Stimulated activated CD8-positive, alpha-beta memory T cell treated with anti-CD3 and anti-CD28 coated beads, Interleukin-4, amount 100 ng/mL, for 24 hours (primary cell): ENCODE data around the gene SNX6.
A peak's percentile ranks its signal among the peaks of the same experiment; 100 is the strongest.
"Not testable (repeated sequence)": the region's sequence is repeated elsewhere in the genome, so short reads cannot be mapped to it uniquely, and the experiment has no call there.

Source experiments
- DNase-seq: peaks from one replicate; pipeline ENCODE4 v3.0.0-alpha.2; 2020; ENCODE audit warnings: low read depth

Gene SNX6

DNA sequence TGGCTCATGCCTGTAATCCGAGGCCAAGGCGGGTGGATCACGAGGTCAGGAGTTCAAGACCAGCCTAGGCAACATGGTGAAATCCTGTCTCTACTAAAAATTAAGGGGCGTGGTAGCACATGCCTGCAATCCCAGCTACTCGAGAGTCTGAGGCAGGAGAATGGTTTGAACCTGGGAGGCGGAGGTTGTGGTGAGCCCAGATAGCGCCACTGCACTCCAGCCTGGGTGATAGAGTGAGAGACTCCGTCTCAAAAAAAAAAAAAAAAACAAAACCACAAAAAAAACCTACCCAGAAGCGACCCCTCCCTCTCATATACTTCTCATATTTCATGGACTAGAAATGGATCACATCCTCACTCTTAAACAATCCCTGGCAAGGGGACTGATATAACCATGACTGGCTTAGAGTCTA is 4.4 kb upstream of the SNX6 start:
- DNase-seq: not testable (repeated sequence)

DNA sequence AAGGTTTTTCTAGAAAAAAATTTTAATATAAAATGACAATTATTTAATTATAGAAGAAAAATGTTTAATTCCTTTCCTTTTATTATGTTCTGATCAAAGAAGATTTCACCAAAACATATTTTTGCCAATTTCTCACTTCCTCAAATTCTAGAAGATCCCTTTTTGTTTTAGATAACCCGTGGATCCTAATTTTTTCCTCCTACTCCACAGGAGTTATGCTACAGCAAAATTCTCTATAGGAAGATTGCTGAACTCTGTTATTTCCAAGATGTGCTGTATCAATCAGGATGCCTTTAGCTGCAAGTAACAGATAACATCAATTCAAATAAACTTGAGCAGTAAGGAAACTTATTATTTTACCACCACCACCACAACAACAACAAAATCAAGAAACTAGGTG is 3.8 kb upstream of the SNX6 start:
- no peak for DNase-seq

DNA sequence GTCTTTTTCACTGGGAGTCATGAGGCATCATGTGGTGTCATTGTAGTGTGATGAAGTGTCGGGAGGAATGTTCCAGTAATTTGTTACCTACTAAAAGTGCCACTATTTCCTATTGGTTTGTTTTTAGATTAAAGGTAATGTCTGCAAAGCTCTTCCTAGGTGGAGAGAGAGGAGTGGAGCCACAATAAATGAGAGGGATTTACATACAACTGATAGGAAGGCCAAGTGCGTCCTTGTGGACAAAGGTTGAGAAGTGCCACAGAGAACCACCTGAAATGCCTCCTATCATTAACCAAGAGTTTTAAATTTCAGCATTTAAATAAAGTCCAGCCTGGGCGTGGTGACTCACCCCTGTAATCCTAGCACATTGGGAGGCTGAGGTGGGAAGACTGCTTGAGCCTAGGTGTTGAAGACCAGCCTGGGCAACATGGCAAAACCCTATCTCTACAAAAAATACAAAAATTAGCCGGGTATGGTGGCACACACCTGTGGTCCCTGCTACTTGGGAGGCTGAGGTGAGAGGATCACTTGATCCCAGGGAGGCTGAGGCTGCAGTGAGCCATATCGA is 2.5 kb upstream of the SNX6 start:
- DNase-seq: no peak

DNA sequence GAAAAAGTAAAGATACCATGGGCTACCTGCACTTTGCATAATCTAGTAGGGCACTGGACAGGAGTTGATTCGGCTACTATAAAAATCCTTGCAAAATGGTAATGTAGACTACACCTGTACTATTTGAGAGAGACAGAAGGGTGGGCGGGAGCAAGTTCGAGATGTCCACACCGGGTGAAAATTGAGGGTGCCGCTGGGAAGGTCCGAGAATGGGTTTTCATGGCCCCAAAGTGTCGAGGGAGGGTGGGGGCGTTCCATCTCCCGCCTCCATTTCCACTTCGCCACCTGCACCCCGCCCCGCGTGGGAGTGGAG is 648 bp downstream of the SNX6 start:
- DNase-seq: no peak

DNA sequence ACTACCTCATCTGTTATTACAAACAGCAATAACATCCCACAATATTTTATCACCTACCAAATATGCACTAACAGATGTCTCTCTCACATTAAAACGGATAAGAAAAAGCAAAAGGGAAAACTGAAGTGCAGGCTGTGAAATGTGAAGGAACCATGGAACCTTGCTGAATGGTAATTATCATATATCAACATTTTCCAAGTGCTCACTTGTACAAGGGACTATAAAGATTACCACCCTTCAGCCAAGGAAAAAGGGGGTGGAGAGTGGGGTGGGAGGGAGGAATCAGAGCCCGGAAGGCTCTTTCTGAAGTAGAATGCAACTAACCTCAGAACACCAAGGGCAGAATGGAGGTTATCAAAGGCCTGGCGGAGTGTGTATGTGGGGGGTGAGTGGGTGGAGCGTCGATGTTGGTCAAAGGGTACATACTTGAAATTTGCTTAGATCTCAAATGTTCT is 1.2 kb downstream of the SNX6 start:
- peak; percentile 4 for DNase-seq

GRCh38 chr14:34623506-34623905 is 6.4 kb downstream of the SNX6 start:
- DNase-seq: no peak

DNA sequence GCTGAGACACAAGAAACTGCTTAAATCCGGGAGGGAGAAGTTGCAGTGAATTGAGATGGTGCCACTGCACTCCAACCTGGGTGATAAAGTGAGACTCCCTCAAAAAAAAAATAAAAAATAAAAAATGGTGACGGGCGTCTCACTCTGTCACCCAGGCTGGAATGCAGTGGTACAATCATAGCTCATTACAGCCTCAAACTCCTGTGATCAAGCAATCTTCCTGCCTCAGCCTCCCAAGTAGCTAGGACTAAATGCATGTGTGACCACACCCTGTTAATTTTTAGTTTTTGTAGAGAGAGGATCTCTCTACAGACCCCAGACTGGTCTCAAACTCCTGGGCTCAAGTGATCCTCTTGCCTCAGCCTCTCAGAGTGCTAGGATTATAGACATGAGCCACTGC is 9.1 kb downstream of the SNX6 start:
- DNase-seq: no peak

GRCh38 chr14:34620115-34620514 is 9.8 kb downstream of the SNX6 start:
- DNase-seq: no peak

DNA sequence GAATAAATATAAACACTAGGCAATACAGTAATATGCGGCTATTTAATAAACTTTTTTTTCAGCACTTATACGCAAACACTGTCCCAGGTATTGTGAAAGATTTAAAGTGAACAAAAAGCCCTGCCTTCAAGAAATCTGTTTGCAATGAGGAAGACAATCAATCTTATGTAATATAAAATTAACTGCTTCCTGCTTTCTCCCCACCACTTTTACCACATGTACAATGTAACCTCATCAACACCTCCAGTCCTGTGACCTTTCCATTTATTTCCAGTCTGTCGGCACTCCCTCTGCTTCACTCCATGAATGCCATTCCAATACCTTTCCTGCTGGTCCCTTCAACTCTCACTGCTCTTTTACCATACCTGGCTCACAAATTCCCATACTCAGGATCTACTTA is 10.5 kb downstream of the SNX6 start:
- no peak for DNase-seq

GRCh38 chr14:34616360-34616759 is 13.6 kb downstream of the SNX6 start:
- no peak for DNase-seq

DNA sequence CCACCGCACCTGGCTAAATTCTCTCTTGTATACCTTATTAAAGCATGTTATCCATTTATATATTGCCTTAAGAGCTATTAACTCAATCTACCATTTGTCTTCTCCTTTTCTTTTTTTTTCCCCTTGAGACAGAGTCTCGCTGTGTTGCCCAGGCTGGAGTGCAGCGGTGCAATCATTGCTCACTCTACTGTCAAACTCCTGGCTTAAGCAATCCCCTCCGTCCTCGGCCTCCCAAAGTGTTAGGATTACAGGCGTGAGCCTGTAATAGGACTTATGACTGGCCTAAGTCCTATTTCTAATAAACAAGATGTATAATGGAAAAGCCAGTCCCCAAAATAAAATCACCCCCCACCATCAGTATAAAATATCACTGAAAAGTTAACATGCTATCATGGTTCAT is 14.4 kb downstream of the SNX6 start:
- no peak for DNase-seq

DNA sequence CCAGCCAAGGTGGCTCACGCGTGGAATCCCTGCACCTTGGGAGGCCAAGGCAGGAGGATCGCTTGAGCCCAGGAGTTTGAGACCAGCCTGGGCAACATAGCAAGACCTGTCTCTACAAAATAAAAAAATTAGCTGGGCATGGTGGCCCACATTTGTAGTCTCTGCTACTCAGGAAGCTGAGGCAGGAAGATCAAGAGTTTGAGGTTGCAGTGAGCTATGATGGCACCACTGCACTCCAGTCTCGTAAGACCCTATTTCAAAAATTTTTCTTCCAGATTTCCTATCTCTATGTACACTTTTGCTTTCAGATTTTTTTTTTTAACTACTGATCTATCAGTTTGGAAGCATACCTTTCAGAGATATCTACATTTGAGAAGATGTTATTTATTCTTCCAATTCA is 15.3 kb downstream of the SNX6 start:
- no peak for DNase-seq

- DNase-seq: no peak
Measured at GRCh38 chr14:34610101-34610500, 19.8 kb downstream of the SNX6 start.

DNA sequence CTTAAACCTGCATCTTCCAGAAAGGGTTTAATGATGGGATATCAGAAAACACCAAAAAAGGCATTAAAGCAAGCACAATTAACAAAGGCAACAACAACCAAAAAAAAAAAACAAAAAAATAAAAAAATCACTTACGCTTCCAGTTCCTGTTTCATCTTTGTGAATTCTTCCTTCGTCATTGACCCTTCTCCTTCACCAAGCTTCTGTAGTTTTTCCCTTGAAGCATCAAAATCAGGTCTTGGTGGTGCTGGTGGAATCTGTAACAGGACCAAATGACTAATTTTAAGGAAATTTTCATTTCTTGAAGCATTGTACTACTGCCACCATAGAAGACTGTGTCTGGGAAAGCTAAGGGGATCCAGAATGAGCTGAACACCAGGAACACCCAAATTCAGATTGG is 24.5 kb downstream of the SNX6 start:
- DNase-seq: no peak

DNA sequence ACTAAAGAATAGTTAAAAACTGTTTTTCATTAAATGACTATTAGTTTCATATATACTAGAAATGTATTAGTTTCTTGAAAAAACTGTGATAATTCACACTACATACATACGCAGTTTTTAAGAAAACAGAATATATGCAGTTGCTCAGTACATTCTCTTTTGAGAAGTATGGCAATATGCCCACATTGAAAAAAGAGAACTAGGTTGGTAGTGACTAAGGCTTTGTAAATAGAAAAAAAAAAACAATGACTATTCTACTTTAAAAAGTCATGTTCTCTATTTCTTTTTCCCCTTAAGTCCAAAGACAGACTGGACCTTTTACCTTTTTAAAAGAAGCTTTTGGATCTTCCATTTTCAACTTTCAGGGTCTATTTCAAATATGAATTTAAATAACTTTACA is 25.0 kb downstream of the SNX6 start:
- no peak for DNase-seq

DNA sequence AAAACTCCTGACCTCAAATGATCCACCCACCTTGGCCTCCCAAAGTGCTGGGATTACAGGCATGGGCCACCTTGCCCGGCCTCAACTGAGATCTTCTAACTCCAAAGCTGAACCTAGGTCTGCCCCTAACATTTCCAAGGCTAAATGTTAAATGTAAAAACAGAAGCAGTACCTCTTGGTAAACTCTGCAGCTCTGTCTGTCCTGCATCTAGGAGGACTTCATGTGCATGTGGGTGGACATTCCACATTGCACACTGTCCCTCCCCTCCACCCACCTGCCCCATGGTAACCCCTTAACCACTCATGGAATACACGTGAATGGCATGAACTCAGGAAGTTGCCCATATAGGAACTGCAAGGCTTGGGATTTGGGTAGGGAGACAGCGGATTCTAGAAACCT is 33.1 kb downstream of the SNX6 start:
- no peak for DNase-seq

DNA sequence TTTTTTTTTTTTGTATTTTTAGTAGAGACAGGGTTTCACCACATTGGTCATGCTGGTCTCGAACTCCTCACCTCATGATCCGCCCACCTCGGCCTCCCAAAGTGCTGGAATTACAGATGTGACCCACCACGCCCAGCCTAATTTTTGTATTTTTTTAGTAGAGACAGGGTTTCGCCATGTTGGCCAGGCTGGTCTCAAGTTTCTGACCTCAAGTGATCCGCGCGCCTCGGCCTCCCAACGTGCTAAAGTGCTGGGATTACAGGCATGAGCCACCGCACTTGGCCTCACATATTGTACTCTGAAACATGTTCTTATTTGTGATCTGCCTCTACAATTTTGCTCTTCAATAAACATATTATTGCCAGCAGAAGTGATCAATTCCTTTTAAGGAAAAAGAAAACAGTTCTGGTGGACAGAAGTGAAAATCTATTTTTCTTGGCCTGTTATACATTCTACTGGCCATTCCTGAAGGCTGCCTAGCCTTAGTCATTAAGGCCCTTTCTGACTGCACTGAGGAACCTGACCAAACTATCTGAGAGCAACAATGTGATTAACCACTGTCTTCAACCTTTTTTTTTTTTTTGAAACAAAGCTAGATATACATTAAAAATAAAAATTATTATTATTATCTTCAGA is 36.1 kb downstream of the SNX6 start:
- DNase-seq: no peak

DNA sequence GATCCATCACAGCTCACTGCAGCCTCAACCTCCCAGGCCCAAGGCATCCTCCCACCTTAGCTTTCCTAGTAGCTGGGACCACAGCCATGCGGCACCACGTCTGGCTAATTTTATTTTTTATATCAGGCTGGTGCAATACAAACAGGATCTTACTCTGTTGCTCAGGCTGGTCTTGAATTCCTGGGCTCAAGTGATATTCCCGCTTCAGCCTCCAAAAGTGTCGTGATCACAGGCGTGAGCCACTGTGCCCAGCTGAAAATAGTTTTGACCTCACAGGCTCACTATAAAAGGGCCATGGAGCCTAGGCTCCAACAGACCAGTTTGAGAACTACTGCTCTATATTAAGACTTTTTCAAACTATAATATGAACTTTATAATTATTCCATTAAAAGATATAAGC is 37.3 kb downstream of the SNX6 start:
- no peak for DNase-seq

DNA sequence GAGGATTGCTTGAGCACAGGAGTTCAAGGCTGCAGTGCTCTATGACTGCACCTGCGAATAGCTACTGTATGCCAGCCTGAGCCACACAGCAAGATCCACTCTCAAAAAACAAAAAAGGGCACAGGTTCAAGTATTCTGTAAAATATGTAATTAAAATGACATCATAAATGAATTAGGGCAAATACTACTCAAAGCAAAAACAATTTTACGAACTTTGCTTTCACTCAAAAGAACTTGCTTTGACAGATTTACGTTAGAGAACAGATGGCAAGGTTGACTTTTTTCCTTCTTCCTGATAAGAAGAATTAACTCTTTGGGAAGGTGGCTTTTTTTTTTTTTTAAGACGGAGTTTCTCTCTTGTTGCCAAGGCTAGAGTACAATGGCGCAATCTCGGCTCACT is 46.4 kb downstream of the SNX6 start:
- DNase-seq: no peak

DNA sequence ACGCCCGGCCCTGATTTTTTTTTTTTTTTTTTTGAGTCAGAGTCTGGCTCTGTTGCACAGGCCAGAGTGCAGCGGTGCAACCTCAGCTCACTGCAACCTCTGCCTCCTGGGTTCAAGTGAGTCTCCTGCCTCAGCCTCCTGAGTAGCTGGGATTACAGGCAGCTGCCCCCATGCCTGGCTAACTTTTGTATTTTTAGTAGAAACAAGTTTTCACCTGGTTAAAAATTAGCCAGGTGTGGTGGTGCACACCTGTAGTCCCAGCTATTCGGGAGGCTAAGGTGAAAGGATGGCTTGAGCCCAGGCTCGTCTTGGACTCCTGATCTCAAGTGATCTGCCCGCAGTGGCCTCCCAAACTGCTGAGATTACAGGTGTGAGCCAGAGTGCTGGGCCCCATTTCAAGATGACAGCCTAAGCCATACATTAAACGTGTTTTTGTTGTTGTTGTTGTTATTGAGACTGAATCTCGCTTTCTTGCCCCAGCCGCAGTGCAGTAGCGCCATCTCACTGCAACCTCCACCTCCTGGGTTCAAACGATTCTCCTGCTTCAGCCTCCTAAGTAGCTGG is 47.7 kb downstream of the SNX6 start:
- DNase-seq: no peak

GRCh38 chr14:34580381-34580780 is 49.6 kb downstream of the SNX6 start:
- no peak for DNase-seq

DNA sequence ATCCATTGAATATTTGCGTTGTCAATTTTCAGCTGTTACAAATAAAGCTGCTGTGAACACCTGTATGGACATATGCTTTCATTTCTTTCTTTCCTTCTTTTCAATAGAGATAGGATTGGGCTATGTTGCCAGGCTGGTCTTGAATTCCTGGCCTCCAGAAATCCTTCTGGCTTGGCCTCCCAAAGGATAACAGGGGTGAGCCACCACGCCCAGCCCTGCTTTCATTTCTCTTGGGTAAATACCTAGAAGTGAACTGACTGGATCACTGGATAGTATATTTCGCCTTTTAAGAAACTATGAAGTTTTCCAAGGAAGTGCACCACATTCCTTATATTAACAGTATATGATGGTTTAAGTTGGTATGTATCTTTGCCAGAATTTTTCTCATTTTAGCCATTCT is 58.2 kb downstream of the SNX6 start:
- no peak for DNase-seq

DNA sequence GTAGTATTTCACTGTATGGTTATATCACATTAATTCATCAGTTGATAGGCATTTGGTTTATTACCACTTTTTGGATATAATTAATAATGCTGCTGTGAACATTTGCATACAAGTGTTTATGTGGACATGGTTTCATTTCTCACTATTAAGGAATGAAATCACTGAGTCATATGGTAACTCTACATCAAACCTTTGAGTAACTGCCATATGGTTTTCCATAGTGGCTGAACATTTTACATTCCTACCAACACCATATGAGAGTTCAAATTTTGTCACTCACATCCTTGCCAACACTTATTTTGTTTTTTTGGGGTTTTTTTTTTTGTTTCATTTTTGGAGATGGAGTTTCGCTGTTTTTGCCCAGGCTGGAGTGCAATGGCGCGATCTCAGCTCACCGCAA is 60.2 kb downstream of the SNX6 start:
- DNase-seq: no peak

- no peak for DNase-seq
Measured at GRCh38 chr14:34568803-34569202, 61.1 kb downstream of the SNX6 start.
